AG20443 (cell line): ENCODE data around the gene TNS1.

Source experiments
- DNase-seq: peaks from one replicate; pipeline ENCODE4 v3.0.0; 2012; ENCODE audit warnings: low spot score, mixed read lengths

TNS1 gene

DNA sequence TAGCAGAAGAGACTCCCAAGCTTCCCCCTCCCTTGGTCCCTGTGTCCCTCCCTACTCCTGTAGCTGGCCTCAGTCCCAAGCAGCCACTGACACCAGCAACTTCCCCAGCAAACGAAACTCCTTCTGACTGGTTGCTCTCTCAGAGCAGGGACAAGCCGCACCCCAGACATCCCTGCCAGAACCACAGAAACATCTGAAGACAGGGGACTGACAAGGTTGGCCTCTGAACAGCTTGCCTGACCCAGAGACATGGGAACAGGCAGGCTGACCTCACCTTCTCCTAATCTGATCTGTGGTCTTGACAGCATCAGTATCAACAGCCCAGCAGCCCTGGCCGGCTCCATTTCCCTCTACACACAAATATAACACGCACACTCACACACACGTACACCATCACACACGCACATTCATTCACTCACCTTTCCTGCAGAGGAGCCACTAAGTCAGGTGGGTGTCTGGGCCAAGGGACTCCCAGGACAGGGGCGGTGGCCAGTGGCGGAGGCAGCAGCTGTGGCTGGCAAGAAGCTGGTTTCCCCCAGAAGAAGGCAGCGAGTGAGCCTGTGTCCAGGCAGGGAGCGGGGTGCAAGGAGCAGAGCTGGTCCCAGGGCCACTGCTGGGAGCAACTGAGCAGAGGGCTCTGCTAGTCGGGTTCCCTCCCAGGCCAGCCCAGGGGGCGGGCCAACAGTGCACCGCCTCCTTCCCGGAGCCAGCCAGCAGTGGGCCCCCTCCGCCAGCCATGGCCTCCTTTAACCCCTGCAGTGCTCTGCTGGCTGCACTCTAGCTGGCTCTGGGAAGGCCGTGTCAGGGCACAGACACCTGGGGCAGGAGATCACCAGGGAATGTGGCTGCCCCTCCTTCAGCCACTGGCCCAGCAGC lies 59.1 kb downstream of the TNS1 start:
- peak; percentile 95 for DNase-seq

DNA sequence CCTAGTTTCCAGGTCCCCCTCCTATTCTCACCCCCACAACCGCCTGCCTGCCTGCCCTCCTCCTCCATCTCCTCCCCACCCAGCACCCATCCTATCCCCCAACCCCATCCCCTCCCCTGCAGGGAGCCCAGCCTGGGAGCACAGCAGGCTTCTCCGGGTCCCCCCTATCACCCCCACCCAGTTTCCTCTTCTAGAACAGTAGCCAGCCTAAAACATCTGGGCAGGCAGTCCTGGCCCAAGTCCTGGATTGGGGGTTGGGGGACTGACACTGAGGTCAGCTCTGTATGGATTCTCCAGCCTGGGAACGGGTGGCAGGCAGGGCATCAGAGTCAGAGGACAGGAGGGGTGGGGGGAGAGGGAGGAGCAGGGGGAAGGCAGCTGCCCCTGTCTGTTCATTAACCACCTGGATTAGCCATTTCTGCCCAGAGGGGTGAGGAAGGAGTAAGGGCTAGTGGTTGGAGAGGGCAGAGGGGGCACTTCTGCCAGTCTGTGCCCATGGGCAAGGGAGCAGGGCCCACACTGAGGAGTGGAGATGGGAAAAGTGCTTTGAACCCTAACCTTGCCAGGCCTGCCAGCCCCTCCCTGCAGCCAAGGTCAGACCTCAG lies 60.0 kb downstream of the TNS1 start:
- DNase-seq, result no peak

DNA sequence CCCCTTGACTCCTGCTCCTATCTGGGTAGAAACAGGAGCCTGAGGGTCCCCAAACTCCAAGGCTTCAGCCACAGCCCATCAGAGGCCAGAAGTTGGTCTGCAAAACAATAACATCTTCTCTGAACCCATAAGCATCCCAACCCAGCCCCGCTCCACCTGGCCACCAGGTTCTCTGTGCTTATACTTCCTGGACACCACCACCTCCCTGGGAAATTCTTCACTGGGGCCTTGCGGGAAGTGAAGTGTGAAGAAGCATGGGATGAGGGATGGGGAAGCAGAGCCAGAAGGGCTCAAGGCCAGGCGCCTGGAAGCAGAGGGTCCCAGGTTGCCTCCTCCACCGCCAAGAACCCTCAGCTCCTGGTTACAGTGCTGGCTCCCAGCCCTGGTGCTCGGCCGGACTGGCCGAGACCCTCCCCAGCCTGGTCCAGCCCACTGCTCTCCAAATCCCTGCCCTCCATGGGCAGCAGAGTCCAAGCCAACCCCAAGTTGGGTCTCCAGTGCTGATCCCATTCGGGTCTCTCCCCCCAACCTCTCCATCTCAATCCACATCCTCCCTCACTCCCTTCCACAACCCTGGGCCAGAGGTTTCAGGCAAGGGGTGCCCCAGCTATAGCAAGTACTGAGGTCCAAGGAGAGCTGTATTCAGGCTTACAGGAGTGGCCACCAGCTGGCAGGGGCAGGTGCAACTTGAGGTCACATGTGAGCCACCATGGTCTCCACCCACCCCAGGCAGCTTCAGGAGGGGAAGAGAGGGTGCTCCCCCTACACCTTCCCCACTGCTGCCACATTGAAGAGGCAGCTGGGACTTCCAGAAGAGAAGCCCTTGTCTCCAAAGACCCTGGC lies 60.7 kb downstream of the TNS1 start:
- no peak for DNase-seq

DNA sequence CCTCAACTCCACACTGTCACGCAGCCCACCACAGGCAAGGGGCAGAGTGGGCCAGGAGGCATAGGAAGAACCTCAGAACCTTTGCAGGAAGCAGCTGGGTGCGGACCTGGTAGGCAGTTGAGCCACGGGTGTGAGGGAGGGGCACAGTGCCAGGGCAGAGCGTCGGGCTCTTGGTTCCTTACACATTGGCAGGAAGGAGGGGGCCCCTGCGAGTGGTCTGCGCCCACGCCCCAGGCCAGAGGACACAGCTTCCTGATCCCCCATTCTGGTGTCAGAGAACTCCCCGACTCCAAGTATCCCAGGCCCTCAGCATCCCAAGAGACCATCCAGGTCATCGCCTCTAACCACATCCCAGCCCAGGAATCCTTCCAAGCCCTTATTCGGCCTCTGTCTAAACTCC lies 61.5 kb downstream of the TNS1 start:
- no peak for DNase-seq

DNA sequence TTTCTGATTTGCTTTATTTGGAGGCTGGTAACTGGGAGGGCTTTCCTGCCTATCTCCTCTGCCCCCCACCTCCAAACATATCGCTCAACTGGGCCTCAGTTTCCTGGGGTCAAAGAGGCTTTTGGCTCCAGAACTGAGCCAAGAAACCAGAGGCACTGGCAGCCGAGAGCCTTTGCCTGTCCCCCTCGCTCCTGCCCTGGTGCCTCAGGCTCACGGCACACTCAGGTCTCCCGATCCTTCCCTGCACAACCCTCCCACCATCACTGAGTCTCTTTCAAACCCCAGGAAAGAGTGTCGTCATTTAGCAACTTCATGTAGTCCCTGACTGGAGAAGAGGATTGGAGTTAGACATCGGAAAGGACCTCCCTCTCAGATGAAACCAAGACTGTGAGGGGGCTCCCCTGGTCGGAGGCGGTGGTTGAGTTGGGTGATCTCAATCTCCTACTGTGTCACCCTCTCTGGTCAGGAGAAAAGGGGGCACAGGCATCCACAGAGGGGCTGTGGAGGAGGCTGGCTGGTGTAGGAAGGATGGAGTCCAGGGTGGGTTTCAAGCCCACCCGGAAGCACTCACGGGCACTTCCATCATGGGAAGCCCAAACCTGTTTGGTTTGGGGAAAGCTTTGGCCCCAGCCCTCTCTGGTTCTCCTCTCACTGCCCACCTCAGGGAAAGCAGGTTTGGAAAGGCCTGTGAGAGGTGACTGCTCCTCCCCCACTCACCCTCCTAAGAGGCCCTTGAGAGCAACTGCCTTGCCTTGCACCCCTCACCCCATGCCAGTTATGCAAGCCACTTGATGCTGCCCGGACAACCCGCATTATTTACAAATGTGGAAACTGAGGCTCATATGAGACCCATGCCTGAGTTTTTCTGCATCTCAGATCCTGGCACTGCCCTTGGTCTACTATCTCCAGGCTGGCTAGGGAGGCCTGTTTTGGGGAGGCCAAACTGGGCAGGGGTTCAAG lies 62.3 kb downstream of the TNS1 start:
- no peak for DNase-seq

DNA sequence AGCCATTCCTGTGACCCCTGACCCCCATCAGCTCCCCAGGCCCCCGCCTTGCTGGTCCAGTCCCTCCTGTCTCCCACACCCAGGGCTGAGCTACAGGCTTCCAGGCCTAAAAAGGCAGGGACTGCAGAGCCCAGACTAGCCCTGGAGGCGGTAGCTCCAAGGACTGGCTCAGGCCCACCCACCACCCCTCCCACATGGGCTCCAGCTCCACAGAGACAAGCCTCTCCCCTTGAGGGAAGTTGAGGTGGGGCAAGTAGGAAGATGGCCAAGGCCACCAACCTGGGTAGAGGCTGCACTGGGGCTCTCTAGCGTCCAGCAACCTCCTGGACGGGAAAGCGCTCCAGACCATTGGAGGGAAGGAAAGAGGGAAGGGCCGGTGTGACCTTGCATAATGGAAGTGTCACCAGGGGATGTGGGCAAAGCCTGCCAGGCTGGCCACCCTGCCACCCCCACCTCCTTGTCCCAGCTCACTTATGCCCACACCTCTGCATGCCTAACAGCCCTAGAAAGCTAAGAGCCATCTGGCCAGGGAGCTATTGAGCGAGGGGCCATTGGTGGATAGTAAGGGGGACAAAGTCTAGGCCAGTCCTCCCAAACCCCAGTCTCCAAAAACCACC lies 63.1 kb downstream of the TNS1 start:
- DNase-seq, result no peak

GRCh38 chr2:217939220-217939619 lies 63.6 kb downstream of the TNS1 start:
- no peak for DNase-seq

GRCh38 chr2:217938036-217938435 lies 64.8 kb downstream of the TNS1 start:
- no peak for DNase-seq

- DNase-seq, result no peak
Measured at GRCh38 chr2:217937446-217937845, 65.3 kb downstream of the TNS1 start.

GRCh38 chr2:217936952-217937351 lies 65.8 kb downstream of the TNS1 start:
- no peak for DNase-seq

- peak; percentile 48 for DNase-seq
Measured at GRCh38 chr2:217935901-217936684, 66.7 kb downstream of the TNS1 start.

- peak; percentile 62 for DNase-seq
Measured at GRCh38 chr2:217935235-217935879, 67.4 kb downstream of the TNS1 start.

GRCh38 chr2:217934321-217935131 lies 68.3 kb downstream of the TNS1 start:
- DNase-seq, result peak; percentile 91

- no peak for DNase-seq
Measured at GRCh38 chr2:217933617-217933993, 69.2 kb downstream of the TNS1 start.

GRCh38 chr2:217932803-217933616 lies 69.8 kb downstream of the TNS1 start:
- no peak for DNase-seq

- DNase-seq, result no peak
Measured at GRCh38 chr2:217931846-217932560, 70.8 kb downstream of the TNS1 start.
